SIG-M5 (cell line): ENCODE results near the gene ANO2.

Source experiments
- DNase-seq: peaks from one replicate; lab custom pipeline; 2025; lab: John Stamatoyannopoulos, UW

Gene ANO2

DNA sequence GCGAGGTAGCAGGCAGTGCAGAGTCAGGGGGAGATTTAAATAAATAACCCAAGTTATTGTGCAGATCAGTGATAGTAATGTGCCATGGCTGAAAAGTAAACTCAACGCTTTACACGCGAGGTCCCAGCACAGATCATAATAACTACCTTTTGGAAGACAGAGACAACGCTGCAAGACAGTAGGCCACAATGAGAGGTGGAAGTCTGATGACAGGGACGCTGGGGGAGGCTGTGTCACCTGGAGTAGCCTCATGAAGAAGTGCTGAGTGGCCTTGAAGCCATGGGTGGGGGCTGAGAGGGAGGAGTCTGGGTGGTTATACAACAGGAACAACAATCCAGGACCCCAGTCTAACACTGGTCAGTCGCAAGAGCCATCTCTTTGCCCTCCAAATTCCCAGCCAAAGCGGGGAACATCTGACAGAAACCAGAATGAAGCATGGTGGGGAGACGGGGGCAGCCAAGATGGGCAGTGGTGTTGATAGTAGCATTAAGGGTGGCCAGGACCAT lies 28.2 kb downstream of the ANO2 start:
- DNase-seq, result no peak

DNA sequence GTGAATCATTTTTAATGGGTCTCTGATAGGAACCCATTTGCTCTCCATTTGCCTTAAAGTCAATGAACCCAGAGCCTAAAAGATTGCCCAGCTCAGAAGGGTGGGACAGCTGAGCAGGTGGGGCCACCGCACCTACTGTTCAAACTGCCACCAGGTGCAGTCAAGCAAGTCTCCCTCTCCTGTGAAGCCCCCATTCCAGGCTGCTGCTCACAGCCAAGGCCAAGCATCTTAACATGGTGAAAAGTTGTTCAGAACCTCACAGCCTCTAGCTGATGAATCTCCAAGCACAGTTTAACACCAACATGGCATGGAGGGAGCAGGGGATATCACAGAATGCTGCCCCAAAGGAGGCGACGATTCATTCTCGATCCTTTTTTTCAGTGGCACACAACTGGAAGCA lies 29.5 kb downstream of the ANO2 start:
- no peak for DNase-seq

DNA sequence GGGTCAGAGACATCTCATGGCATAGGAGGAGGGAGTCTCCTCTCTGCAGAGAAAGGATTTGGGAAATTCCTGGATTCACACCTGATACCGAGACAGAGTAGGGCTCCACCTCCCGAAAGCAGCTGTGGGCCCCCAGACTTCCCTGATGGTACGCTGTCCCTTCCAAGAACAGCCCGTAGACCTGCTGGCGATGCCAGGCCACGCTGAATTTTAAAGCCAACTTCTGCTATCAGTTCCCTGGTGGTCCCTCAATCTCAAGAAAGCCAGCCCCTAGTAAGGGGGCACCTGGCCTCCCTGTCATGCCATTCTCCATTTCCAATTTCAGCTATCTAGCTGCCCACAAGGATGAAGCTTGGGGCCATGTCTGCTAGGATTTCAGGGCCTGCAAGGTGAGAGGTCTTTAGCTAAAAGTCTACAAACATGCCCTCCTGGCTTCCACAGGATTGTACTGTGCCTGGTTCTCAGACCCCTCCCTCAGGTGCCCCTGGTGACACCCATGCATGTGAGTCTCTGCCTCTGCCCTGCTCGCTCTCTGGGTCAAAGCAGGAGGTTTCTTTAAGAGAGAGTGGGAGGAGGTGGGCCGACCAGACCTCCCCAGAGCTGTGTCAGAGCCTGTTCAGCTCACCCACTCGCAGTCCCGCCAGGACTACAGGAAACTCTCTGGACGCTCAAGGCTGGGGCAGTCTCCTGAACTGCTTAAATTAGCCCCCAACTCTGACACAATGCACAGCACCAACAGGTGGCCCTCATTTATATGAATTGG lies 30.5 kb downstream of the ANO2 start:
- DNase-seq, result no peak

DNA sequence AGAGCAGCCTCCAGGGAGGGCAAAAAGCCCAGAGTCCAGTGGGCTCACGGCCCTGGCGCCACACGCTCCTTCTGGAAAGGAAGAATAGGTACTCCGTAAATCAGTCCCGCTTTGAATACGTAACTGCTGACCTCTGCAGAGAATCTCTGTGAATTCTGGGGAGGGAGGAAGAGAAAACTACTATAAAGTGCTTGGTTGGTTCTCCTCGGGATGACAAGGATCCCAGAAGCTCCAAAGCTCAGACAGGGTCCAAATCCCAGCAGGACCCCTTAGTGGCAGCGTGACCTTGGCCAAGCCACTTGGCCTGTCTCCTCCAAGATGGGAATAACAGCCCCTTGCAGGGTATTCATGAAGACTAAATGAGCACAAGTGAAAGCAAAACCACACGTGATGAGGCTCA lies 31.7 kb downstream of the ANO2 start:
- DNase-seq, result no peak

DNA sequence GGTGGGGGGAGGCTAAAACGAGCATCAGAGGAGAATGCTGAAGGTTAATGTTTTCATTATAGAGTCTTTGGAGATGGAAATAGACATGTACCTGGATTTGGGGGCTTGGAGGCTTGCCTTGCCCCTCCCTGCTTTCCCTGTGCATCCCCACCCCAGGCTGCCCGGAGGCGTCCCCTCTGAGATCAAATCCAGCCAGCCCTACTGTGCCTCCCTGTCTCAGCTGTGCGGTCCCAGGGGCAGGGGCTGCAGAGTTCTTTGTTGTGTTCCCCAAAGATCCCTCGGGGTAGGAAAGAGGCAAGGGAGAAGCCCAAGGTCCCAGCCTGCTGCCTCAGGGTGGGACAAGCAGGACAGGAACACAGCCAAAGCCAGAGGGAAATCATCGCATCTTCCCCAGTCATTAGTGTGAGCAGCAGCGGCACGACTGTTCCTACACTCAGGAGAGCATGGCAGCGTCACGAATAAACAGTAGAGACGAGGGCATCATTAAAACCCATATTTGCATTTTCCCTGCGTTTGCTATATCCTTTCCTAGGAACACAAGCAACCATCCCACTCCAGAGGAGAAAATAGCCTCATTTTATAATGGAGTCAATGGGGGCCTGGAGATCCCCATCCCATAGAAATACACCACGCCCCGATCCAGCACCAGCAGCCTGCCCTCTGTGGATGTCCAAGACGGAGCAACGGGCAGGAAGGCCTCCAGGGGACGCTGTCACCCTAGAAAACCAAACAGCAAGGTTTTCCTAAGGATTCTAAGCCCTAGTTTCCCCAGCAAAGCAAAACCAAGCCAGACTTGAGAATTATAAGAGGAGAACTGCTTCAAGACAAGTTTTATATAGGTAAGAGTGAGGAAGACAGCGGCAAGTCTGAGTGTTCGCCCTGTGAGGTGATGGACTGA lies 32.4 kb downstream of the ANO2 start:
- DNase-seq, result no peak

DNA sequence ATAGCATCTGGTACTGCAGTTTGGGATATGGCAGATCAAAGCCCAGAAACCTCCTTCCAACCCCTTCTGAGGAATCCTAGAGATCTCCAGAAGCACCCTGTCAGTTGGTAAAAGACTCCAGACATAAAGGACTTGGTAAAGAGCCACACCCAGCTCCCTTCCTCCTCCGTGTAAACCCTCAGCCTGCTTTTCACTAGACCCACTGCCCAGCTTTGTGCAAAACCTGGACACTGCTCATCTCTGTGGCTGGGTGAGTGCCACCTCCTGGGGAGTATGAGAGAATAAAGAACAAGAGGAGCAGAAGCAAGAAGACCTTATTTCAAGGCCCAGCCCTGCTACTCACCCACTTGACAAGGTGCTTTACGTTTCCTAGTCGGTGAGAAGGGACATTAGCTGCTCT lies 33.0 kb downstream of the ANO2 start:
- DNase-seq, result no peak

DNA sequence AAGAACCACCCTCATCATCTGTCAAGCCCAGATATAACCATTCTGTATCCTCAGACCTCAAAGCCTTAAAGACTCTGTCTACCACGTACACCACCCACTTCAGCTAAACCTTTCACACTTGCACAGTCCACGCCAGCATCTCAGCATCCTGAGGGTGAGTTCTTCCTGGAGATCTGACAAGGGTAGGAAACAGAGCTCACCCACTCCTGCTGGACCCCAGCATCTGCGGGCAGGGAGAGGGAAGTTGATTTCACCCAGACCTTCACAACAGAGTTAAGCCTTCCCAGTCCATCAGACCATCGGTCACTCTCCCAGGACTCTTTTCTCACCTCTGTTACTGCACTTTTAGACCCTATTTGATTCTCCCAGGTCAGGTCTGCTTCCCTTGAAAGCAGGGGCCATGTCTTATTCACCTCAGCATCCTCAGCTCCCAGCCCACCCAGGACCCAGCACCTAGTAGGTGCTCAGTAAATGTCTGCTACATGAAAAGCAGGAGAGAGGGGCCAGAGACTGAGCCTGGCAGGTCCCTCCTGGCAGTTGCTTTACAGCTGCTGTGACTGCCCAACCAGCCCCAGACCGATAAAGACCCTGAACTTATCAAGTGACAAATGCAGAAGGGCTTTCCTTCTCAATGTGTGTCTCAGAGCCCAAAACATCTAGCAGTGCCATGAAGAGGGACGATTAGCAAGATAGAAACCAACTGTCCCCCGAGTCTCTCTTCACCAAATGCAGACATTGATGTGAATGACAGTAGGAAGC lies 34.1 kb downstream of the ANO2 start:
- no peak for DNase-seq

DNA sequence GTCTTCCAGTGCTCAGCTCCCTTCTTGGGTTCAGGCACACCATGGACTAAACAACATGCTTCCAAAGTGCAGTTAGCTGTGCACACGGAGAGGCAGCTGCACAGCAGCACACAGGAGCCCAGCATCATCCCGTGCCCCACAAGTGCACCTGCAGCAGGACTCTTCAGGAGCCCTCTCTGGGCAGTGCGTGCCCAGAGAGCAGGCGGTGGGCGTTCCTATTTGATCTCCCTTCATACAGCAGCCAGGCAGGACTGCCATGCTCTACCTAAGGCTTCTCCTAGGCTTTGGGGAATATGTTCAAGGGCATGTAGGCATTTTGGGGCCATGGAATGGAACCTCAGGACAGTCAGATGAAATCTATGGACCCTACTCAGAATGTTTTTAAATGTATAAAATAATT lies 35.5 kb downstream of the ANO2 start:
- no peak for DNase-seq

DNA sequence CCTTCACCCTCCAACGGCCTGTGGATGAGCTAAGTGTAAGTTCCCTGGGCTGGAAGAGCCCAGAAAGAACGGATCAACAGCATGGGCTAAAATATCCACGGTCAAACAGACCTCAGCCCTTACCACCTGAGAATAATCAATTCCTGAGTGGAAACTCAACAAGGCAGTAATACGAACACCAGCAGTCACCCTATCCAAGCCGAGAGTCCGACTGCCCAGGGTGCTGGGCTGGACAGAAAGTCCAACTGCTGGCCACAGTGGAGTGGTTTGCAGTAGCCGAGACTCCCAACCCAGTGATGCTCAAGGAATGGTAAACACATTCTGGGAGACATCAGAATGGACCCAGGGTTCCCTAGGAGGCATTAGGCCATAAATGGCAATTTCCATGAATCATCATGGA lies 36.8 kb downstream of the ANO2 start:
- DNase-seq, result no peak

DNA sequence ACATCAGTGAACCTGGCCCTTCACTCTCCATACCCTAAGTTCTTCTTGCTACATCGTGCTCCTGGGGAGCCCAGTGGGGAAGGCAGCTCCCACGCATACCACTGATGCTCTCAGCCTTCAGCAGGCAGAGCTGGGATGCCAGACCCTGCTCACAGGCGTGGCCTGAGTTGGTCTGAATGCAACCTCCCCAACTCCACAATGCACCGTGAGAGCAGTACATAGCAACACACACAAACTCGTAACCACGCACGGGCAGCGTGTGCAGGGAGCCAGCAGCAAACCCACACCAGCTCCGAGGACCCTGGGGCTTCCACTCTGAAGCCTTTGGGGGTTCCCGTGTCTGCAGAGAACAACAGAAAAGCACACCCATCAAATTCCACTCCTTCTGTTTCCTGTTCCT lies 37.3 kb downstream of the ANO2 start:
- DNase-seq, result no peak

DNA sequence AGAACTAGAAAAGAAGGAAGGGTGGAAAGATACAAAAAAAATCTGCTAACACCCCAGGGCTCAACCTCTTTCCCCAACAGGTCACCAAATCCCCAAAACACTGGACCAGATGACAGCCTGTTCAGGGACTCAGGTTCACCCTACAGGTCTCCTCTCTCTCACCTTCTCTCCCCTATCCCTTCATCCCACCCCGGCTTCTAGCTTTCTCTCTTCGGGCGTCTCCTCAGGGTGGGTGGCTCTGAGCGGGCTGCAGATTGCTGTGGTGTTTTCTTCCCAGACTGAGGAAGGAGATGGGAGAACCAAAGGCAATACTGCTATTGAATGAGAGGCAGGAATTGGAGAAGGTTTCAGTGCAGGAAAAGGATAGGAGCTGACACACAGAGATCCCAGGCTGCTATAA lies 39.3 kb downstream of the ANO2 start:
- no peak for DNase-seq

DNA sequence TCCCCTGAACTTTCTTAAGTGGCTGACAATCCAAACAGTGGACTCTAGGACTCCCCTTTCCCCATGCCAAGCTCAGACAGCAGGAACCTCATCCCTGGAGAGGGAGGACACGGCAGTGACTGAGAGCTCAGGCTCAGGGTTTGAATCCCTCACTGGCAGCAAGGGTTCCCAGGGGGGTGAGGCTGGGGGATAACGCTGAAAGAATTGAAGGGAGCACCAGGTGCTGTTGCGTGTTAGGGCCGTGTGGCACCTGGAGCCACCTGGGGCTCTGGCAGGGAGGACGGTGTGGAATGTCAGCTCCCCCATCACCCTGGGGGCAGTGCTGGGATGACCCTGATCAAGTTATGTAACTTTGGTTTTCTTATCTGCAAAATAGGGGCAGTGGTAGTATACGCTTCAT lies 40.1 kb downstream of the ANO2 start:
- no peak for DNase-seq

DNA sequence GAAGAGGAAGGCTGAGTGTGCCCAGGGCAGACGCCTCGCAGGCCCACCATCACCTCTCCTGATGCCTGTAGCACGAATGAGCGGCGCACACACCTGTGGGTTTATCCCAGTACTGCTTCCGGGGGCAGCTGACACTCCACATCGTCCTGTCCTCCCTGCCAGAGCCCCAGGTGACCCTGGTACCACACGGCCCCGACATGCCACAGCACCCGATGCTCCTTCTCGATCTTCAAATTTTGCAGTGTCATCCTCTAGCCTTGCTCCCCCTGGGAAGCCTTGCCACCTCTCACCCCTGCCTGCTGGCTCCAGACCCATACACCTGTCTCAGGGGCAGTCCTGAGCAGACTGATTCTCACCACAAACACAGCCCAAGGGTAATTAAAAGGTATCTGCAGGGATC lies 40.6 kb downstream of the ANO2 start:
- no peak for DNase-seq

DNA sequence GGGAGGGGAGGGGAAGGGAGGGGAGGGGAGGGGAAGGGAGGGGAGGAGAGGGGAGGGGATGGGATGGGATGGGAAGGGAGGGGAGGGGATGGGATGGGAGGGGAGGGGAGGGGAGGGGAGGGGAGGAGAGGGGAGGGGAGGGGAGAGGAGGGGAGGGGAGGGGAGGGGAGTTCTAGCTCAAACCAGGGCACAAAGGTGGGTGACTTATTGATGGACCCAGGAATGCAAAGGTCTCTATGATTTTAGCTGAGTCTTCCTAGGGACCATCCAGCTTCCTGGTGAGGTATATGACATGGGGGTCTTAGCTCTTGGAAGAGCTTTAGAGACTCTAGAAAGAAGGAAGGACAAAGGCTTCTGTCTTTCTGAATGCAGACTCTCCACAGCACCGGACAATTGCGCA lies 42.3 kb downstream of the ANO2 start:
- no peak for DNase-seq

DNA sequence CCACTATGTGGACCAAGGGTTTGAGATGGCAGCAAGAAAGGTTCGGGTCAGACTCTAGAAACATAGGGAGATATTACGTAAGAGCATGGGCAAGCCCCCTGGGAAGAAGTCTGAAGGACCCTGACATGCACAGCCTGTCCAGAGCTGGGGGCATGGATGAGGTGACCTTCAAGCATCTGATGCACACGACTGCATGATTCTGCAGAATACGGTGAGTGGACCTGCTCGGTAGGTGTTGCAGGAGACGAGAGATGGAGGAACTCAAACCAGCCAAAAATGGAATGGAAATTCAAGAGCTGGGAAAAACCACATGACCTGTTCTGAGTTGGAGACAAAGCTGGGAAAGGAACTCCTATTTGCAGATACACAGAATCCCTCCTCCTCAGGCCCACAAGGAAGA lies 43.6 kb downstream of the ANO2 start:
- no peak for DNase-seq

DNA sequence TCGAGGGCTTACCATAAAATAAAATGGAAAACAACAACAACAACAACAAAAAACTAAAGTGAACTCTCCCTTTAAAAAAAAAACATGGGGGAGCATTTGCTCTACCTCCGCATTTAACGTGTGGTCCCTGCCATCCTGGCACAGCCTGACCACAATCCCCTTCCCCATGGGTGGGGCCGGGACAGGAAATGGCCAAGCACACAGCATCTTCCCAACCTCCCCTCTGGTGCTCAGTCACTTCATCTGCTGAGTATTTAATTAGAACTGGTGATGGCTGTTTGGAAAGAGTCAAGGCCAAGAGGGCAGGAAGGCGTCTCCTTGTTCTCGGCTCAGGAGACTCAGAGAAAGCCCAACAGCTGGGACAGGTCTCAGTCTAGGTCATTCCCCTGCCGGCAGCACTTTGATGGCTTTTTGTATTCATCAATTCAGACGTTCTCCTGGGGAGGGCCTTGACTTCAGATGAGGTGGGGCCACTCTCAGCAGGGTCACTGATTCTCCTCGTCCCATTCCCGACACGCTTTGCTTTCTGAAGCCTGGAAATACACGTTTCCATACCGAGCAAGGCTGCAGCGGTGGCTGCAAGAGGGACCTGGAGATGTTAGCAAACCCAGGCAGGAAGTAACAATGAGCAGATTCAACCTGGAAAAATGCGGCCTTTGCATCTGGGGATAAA lies 44.4 kb downstream of the ANO2 start:
- DNase-seq, result no peak

DNA sequence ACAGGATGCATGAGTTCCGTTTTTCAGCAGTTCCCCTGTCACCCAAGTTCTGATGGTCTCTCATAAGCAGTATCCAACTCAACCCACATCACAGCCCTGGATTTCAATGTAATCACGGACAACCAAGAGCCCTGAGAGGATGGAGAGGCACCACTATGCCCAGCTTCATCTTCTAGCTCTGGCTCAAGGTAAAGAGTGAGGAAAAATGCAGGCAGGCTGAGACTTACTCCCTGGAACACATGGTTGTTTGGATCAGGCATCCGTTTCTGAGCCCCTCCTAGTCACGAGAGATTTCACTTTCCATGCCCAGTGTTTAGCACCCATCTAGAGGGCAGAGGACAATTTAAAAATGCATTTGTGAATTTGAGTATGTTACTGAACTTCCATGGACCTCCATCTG lies 45.0 kb downstream of the ANO2 start:
- DNase-seq, result no peak

DNA sequence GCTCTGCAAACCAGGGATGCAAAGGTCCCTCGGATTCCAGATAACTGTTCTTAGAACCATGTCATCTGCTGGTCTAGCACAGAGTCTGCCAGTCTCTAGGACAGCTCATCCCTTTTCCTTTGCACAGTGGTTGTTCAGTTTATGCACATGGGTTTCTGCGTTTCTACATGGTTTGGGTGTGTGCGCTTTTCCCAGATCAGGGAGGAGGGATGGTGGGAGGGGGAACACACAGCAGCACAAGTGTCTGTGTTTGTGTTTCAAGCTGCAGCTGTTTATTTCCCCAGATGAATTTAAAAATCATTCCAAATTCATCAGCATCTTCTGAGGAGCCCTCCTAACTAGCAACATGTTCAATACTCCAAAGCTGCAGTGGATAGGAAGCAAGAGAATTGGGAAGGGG lies 45.4 kb downstream of the ANO2 start:
- DNase-seq, result no peak

DNA sequence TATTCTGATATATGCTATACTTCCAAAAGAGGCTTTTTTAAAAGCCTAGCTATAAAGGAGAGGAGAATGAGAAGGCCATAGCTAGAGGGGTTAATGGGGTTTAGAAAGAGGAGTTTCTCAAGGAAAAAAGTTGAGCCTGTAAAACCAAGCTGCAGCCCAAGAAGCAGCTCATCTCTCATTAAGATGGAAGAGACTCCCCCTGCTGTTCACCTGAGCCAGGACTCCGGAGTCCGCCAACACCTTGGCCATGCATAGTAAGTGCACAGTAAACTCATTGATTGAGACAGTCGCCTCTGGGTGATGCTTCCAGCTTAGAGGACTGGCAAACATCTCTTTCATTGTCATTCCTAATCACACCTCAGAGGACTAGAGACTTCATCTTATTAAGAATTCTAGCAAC lies 46.2 kb downstream of the ANO2 start:
- no peak for DNase-seq

DNA sequence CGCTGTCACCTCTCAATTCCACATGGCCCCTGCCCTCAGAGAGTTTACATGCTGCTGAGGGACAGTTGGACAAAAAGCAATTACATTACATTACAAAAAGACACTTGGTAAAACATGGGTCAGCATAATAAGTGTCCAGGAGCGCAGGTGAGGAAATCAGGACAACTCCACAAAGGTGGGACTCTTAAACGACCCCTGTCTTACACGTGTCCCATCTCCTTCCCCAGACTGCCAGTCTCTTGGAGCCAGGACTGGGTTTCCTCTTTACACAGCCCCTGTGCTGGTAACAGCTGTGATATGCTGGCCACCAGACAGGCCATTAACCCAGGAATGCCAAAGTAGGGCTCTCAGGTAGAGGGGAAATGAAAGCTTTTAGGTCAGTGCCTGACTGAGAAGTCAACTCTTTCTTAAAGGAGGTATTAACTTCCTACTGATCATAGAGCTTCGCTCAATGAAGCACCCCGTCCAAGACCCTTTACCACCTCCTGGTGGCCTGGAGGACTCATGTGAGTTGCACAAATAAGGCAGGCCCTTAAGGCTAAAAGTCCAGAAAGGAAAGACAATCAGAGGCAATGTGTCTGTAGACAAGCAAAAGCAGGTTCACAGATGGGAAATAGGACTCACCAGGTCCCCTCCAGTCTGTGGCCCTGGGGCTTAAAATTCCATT lies 55.5 kb downstream of the ANO2 start:
- DNase-seq, result no peak

DNA sequence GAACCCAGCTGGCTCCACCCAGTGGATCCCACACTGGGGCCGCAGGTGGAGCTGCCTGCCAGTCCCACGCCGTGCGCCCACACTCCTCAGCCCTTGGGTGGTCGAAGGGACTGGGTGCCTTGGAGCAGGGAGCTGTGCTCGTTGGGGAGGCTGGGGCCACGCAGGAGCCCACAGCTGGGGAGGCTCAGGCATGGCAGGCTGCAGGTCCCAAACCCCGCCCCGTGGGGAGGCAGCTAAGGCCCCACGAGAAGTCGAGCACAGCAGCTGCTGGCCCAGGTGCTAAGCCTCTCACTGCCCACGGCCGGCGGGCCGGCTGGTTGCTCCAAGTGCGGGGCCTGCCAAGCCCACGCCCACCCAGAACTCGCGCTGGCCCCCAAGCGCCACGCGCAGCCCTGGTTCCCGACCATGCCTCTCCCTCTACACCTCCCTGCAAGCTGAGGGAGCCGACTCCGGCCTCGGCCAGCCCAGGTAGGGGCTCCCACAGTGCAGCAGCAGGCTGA lies 56.2 kb downstream of the ANO2 start:
- DNase-seq, result no peak
